T-helper 2 cell (primary cell): ENCODE results near the gene NUDT3.
"Not testable (repeated sequence)": the region's sequence is repeated elsewhere in the genome, so short reads cannot be mapped to it uniquely, and the experiment has no call there.

Source experiments
- DNase-seq, 5 experiments: peaks; one replicate each; pipeline versions ENCODE4 v3.0.0 to v3.0.0-alpha.2; 2012 to 2022

The NUDT3 gene

DNA sequence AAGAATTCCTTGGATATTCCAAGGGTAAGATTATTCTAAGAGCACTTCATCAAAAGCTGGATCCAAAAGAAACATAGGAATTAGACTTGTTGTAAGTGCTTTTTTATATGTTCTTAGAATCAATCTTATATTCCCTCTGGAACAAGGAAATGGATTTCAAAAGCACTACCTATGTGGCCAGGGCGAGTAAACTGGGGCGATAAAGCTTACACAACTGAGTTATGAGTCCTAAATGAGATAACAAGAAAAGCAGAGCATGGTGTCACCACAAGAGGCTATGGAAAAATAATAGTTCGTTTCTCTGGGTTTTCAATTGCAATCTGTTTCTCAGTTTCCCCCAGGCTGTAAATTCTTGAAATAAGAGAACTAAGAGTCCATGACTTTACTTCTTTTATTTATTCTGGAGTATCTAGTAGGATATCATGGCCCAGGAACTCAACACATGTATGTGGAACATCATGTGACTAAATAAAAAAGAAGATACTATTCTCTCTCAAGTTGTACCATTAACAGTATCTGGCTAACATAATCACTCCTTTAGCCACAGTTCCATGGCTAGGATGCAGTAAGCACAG lies 51.5 kb downstream of the NUDT3 start:
- DNase-seq, result no peak

DNA sequence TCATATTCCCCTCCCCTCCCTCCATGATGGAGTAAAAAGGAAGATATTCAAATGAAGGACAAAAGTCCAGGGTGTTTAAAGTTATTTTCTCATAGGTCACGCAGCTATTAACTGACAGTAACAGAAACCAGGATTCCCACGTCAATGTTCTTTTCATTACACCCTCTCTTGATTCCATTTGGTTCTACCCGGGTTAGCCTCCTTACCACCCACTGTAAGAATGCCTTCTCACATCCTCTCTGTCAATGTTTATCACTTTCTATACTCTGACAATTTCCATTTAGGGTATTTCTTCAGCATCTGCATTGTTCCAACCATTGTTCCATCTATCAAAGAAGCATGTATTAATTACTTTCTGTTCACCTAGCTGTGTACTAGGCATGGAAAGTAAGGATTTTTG lies 52.1 kb downstream of the NUDT3 start:
- no peak for DNase-seq

DNA sequence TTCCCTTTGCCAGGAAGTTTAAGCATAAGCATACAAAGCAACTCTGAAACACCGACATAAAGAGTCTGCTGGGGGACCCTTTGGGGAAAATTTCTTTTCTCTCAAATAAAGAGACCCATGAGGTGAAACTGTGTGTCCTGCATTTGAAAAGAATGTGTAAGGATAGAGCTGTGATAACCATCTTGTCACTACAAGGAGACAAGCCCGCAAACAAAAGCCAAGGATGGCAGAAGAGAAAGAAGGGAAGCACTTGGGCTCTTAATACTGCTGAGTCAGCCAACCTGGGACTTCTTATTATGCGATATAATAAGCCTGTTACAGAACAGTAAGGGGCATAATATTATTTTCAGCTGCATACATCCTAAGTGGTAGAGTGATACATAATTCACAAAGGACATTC lies 52.5 kb downstream of the NUDT3 start:
- no peak for DNase-seq

DNA sequence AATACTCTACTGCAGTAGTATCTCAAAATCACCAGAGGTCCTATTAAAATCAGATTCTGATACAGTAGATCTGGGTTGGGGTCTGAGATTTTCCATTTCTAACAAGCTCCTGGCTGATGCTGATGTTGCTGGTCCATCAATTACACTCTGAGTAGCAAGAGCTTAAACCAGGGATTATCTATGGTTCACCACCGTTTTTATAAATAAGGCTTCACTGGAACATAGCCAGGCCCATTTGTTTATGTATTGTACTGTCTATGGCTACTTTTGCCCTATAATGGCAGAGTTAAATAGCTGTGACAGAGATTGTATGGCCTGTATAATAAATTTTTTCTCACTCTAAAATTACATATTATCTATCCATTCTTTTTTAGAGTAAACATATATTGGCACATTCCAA lies 53.0 kb downstream of the NUDT3 start:
- no peak for DNase-seq

DNA sequence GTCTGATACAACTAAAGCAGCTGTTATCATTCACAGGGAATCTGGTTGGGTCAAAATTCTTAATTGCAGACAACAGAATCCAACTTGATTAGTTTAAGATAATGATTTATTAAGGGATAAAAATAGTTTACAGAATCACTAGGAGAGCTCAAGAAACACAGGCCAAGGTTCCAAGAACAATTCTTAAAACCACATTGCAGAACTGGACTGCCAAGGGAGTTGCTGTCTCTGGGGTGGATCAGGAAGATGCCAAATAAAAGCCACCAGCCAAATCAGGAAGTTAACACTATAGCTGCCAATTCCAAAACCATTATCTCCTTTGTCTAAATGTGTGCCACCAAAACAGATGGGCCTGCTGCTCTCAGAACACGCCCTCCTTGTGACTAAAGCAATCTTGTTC lies 53.7 kb downstream of the NUDT3 start:
- no peak for DNase-seq

DNA sequence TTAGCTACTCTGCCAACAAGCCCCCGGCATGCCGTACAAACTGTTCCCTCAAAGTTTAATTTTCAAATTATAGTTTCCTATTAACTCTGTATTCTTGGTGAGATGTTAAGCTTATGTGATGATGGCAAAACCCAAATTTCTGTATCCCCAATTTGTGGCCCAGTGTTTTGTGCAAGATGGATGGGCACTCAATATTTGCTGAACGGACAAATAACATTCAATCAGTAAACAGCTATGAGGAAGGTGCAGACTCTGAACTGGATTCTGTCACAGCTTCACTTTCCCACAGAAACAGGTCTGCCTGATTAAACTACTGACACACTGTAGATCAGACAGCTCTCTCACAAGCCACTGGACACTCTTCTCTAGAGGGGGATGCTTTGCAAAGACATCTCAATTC lies 54.1 kb downstream of the NUDT3 start:
- DNase-seq, result no peak

DNA sequence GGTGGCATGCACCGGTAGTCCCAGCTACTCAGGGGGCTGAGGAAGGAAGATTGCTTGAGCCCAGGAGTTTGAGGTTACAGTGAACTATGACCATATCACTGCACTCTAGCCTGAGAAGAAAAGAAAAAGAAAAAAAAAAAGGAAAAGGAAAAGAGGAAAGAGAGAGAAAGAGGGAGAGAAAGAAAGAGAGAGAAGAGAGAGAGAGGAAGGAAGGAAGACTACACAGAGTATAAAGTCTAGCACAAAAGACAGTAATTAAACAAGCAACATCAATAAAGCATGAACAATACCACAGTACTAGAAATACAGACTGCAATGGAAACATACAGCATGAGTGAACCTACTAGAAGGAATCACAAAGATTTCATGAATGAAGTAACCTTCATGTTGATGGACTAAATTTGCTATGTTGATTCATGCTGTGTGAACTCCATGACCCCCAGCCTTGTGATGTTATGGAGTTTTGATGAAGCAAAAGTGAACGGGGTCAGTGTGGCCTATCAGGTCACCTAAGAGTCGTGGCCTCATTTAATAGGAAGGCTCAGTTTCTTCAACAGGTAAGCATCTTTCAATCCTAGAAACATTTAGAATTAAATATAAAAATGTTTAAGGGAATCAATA lies 57.6 kb downstream of the NUDT3 start:
- DNase-seq, result no peak

DNA sequence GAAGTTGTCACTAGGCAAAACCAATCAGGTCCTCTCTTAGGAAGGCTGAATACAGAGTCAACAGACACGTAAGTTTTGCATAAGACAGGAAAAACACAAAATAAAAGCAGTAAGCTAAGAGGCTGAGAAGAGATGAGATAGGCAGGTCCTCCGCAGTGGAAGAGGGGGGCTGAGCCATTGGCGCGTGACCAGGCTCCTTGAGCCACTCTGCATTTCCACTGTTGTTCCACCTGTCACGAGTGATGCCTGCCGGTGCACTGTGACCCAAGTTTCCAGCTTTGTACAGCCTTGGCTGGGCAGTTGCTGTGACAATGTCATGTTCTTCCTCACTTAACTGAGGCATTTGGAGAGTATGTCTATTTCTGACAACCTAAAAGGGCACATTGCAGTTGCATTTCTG lies 58.6 kb downstream of the NUDT3 start:
- DNase-seq, result no peak

DNA sequence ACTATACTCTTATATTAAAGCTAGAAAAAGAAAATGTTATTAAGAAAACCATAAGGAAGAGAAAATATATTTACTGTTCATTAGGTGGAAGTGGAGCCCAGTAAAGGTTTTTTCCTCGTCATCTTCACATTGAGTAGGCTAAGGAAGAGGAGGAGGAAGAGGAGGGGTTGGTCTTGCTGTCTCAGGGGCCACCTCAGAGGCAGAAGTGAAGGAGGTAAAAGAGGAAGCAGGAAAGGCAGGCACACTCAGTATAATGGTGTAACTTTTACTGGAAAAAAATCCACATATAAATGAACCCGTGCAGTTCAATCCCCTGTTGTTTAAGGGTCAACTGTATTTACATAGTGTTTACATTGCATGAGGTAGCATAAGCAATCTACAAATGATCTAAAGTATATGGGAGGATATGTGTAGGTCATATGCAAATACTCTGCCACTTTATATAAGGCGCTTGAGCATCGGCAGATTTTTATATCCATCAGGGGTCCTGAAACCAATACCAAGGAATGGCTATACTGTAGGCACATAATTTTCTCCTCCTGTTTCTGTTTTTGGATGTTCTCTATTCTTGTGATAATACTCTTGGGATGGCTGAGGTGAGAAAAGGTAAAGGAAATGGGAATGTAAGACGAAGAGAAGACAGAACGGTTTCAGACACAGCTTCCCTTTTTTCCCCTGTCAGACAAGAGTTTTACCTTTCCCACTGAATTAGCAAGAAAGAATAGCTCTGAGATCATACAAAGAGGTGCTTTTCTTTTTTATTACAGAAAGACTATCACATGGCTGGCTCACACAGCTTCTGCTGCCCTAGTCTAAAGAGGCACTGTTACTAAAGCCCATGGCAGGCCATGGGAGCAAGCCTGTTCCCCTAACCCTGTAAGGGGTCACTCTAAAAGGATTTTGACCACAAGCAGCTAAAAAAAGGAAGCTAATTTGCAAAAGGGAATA lies 59.9 kb downstream of the NUDT3 start:
- DNase-seq, result no peak

DNA sequence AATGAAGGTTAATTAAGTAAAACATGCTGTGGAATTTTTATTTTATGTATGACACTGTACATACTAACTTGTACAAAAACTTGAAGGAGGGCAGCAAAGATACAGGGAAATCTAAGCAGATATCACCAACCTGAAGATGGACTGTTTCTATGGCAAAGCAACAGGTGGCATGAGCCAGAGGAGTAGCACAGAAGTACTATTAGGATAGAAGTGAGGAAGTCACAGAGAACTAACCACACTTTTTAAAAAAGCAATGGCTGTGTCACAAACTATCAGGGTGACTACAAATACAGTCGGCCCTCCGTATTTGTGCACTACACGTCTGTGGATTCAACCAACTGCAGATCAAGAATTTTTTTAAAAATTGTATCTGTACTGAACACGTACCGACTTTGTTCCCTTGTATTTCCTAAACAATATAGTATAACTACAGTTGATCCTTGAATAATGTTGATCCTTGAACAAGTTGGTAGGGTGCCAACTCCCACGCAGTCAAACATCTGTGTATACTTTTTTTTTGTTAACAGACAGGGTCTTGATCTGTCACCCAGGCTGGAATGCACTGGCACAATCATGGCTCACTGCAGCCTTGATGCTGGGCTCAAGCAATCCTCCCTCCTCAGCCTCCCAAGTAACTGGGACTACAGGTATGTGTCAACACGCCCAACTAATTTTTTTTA lies 61.0 kb downstream of the NUDT3 start:
- DNase-seq, result no peak

DNA sequence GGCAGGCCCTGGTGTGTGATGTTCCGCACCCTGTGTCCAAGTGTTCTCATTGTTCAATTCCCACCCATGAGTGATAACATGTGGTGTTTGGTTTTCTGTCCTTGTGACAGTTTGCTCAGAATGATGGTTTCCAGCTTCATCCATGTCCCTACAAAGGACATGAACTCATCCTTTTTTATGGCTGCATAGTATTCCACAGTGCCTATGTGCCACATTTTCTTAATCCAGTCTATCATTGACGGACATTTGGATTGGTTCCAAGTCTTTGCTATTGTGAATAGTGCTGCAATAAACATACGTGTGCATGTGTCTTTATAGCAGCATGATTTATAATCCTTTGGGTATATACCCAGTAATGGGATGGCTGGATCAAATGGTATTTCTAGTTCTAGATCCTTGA lies 62.7 kb downstream of the NUDT3 start:
- not testable (repeated sequence) for DNase-seq

DNA sequence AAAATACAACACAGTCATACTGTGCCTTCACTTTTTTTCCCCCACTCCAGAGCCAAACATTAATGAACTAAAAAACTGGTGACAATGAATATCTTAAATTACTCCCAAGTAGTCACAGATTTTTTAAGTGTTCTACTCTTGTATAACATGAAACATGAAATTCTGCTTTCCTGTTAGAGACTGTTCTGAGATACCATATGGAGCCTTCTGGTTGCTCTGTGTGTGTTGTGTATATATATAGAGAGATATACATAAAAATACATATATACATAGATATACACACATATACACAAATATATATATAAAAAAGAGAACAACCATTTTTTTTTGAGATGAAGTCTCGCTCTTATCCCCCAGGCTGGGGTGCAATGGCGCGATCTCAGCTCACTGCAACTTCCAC lies 63.5 kb downstream of the NUDT3 start:
- no peak for DNase-seq

DNA sequence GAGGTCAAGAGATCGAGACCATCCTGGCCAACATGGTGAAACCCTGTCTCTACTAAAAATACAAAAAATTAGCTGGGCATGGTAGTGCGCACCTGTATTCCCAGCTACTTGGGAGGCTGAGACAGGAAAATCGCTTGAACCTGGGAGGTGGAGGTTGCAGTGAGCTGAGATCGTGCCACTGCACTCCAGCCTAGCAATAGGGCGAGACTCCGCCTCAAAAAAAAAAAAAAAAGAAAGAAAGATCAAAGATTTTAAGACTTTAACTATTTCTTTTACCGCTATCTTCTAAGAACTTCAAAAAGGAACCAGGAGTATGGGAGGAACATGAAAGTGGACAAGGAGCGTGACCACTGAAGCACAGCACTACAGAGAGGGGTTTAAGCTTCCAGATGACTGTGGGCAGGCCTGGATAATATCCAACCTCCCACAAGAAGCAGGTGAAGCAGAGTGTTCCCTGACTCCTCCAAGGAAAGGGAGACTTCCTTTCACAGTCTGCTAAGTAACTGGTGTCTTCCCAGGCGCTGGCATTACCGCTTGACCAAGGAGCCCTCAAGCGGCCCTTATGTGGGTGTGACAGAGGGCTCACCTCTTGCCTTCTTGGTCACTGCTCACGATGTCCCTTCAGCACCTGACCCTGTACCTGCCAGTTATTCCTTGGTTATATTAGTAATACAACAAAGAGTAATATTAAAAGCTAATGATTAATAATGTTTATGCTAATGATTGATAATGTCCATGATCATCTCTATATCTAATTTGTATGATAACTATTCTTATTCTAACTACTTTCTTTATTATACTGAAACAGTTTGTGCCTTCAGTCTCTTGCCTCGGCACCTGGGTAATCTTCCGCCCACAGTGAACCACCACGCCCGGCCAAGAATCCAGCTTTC lies 64.9 kb downstream of the NUDT3 start:
- DNase-seq, result not testable (repeated sequence)

DNA sequence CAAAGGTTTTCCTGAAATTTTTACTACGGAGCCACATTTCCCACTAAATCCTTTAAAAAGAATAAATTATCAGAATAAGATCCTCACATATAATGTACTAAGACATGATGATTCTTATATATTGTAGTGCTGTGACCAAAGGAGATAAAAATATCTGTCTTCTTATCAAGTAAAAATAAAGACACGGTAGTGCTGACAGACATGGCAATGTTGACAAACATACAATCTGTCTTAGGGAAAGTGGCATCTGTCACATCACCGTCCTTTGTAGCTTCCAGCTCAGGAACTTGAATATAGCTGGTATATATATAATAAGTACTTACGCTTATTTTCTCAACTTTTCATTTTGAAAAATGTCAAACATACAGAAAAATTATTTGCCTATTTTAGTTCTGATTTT lies 66.8 kb downstream of the NUDT3 start:
- no peak for DNase-seq

DNA sequence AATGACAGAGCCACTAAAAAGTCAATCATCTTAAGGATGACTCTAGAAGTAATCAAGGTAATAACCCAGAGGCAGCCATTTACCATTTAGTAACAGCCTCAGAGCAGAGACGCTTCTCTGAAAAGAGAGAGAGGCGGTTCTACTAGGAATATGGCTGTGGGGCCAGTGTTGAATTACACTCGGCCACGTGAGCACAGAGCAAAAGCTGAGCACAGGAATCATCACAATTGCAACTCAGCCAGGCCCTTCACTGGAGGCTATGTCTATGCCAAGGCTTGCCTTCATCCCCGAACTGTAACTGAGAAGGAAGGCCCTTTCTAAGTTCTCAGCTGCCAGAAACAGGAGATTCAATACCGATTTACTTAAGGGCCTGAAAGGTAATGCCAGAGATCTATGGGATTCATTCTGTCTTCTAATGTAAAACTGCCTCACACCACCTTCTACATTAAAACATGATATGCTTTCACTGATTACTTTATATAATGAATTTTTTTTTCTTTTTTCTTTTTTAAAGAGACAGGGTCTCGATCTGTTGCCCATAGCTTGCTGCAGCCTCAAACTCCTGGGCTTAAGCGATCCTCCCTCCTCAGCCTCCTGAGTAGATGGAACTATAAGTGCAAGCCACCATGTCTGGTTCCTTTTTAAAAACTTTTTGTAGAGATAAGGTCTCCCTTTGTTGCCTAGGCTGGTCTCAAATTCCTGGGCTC lies 67.6 kb downstream of the NUDT3 start:
- no peak for DNase-seq

DNA sequence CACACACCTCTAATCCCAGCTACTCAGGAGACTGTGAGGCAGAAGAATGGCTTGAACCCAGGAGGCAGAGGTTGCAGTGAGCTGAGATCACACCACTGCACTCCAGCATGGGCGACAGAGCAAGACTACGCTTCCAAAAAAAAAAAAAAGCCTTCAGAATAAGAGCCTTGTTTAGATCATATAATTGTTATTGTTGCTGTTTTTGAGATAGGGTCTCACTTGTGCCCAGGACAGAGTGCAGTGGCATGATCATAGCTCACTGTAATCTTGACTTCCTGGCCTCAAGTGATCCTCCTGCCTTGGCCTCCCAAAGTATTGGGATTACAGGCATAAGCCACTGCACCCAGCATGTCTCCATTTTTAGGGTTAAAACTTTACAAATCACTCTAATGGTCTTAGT lies 68.2 kb downstream of the NUDT3 start:
- DNase-seq, result not testable (repeated sequence)

DNA sequence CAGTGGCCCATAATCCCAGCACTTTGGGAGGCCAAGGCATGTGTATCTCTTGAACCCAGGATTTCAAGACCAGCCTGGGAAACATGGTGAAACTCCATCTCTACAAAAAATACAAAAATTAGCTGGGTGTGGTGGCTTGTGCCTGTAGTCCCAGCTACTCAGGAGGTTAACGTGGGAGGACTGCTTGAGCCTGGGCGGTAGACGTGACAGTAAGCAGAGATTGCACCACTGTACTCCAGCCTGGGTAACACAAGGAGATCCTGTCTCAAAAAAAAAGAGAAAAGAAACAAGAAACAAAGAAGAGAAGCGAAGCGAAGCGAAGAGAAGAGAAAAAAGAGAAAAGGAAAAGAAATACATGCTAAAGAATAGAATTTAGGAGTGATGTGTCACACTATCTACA lies 69.2 kb downstream of the NUDT3 start:
- no peak for DNase-seq

DNA sequence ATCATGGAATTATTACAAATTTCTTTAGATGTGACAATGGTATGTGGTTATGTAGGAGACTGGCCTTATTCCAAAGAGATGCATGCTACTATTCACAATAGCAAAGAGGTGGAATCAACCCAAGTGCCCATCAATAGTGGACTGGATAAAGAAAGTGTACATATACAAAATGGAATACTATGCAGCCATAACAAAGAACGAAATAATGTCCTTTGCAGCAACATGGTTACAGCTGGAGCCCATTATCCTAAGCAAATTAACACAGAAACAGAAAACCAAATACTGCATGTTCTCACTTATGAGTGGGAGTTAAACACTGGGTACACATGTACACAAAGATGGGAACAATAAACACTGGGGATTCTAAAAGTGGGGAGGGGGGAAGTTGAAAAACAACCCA lies 69.7 kb downstream of the NUDT3 start:
- no peak for DNase-seq

DNA sequence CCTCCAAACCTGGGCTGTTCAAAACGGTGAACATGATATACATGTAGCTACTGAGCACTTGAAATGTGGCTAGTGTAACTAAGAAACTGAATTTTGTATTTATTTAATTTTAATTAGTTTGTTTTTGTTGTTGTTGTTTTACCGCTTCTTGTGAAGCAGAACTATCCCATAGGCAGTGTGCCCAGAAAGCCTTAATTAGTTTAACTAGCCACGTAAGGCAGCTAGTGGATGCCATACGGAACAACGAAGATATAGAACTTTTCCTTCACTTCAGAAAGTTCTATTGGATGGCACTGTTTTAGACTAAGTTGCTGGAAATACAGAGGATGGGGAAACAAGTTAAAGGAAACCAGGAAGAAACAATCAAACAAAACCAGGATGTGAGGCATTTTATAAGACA lies 70.6 kb downstream of the NUDT3 start:
- no peak for DNase-seq

DNA sequence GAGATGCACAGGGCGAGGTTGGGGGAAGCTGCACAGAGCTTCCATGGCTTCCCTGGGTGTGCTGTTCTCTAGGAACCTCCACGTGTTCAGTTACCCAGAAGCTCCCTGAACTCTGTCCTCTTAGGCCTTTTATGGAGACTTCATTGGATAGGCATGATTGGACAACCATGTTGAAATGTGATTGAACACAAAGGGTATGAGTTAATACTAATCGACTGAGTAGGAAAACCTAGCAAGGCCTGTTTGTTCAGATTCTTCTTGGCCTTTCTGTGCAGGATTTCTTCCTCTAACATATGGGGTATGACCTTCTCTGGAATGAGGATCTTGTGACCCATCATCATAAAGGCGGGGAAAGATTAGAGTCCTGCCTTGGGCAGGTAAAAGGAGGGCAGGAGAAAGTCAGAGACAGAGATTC lies 73.0 kb downstream of the NUDT3 start:
- DNase-seq, result no peak
